Dedifferentiated amniotic fluid mesenchymal stem cell (primary cell): ENCODE data around the gene BEAN1.

Source experiments
- DNase-seq: peaks from one replicate; pipeline ENCODE4 v3.0.0-alpha.2; 2016; ENCODE audit errors: extremely low spot score

BEAN1 gene

GRCh38 chr16:66520406-66521170, 93.5 kb downstream of the BEAN1 start:
- DNase-seq = no peak

- DNase-seq = no peak
These were observed 94.2 kb downstream of the BEAN1 start for GRCh38 chr16:66521252-66521713.

GRCh38 chr16:66521951-66522771, 95.1 kb downstream of the BEAN1 start:
- DNase-seq = no peak

- DNase-seq = no peak
These were observed 95.9 kb downstream of the BEAN1 start for GRCh38 chr16:66522816-66523590.

GRCh38 chr16:66523861-66524354, 96.8 kb downstream of the BEAN1 start:
- DNase-seq = no peak

DNA sequence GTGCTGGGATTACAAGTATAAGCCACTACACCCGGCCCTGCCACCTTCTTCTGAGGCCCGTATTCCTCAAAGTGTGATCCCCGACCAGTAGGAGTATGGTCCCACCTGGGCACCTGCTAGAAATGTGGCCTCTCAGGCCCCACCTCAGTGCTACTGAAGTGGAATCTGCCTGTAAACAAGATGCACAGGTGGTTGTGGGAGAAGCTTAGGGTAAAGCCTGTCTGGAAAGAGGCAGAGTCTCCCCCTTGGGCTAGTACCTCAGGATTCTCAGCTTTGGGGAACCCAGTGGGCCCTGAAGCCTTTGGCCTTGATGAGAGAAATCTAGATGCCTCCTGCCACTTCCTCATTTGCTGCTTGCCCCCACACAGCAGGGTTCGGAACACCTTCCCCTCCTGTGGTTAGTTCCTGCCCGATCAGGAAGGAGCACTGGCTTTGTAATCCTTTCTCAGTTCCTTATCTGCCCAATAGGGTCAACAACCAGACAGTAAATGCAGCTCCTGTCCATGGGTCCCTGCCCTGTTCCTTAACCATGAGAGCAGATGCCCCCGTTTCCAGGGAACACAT, 97.6 kb downstream of the BEAN1 start:
- DNase-seq = no peak

DNA sequence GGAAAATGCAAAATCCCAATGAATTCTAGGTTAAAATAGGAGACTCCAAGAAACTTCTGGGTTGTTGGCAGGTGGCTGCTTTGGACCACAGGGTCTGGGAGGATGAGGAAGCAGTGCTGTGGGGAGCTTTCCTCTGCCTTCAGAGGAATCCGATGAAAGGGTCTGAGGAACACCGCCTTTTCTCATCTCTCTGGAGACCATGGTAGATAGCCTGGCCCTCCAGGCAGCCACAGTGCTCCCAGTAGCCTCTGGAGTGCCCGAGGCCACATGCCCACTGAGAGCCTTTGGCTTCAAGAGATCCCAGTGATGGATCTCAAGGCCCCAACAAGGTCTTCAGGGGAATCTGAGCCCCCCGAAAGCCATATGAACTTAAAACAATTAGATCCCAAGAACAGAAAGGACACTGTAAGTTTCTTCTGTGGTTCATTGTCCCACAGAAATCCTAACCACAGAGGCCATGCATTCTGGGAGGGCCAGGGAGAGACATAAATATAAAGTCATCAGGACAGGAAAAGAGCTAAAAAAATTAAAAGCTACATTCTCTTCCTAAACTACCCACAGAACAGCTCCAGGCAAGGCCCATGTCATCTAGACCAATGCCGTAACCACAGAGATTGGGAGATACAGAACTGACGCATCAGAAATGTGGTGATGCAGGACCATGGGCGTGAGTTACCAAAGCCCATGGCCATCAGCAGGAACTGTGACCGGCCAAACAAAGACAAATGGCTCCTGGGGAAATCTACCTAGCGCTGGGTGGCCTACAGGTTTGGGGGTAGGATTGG, 98.5 kb downstream of the BEAN1 start:
- DNase-seq = peak; percentile 42

- DNase-seq = no peak
These were observed 101.2 kb downstream of the BEAN1 start for GRCh38 chr16:66528294-66528693.

DNA sequence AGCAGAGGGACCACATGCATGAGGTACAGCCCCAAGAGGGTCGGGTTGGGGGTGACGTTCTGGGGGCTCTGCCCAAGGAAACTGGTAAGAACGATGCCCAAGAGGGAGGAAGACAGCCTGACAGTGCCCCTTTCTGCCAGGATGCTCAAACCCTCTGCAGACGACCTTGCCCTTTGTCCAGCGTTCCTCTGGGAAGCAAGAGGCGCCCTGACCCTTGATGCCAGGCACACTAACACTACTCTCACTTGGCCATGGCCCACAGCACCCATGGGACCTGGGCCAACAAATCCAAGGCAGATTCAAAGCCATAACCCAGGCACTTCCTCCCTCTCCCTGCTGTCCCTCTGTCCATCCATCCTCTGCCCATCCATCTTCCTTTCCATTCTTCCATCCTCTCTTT, 102.4 kb downstream of the BEAN1 start:
- no peak for DNase-seq
